Right atrium auricular region (tissue), 2 donors: Measurements from ENCODE around the gene ZBTB7C. TPM values are rescaled to one million over a fixed set of nuclear protein-coding genes. Genes with fewer than 3 reads are reported as not detected.

Source experiments
- DNase-seq: peaks from one replicate; pipeline ENCODE4 v3.0.0-alpha.2; 2019; ENCODE audit warnings: low spot score
- H3K27ac ChIP-seq, 2 donors: fragments of 200-600 bp; sonication (generic); 1 replicate in 1 of 2; 2 replicates in 1 of 2; pipeline ENCODE4 v1.5.1; 2016 to 2019
- H3K27me3 ChIP-seq, 2 donors: fragments of 200-600 bp; sonication (generic); one replicate each; pipeline versions ENCODE4 v1.5.1 to v1.6.0; 2017 to 2019
- H3K36me3 ChIP-seq: fragments of 200-600 bp; sonication (generic); one replicate; pipeline ENCODE4 v1.5.1; 2016
- H3K4me1 ChIP-seq, 2 donors: fragments of 200-600 bp; sonication (generic); one replicate each; pipeline versions ENCODE4 v1.5.1 to v1.6.0; 2017 to 2019
- H3K4me3 ChIP-seq, 2 donors: fragments of 200-600 bp; sonication (generic); 1 replicate in 1 of 2; 2 replicates in 1 of 2; pipeline ENCODE4 v1.5.1; 2017 to 2019; ENCODE audit warnings: mild to moderate bottlenecking in 1 of 2, moderate library complexity in 1 of 2
- H3K9me3 ChIP-seq, 2 donors: fragments of 200-600 bp; sonication (generic); one replicate each; pipeline ENCODE4 v1.5.1; 2019
- total RNA-seq, 2 donors: library from RNA; depleted of rRNA; stranded (reverse); fragments of >200 nt; gene quantifications; one replicate each; pipeline ENCODE4 v1.1.0, GENCODE V29; 2016
- TF ChIP-seq, protein P1 (sequence below), 2 donors: fragments of 200-600 bp; sonication (generic); IDR thresholded peaks; one replicate each; pipeline ENCODE4 v1.5.1; 2019; ENCODE audit warnings: antibody characterized with exemption in 2 of 2

Gene ZBTB7C
- total RNA-seq, 2 donors from 2014 or later = 1.8 to 7.7 TPM

DNA sequence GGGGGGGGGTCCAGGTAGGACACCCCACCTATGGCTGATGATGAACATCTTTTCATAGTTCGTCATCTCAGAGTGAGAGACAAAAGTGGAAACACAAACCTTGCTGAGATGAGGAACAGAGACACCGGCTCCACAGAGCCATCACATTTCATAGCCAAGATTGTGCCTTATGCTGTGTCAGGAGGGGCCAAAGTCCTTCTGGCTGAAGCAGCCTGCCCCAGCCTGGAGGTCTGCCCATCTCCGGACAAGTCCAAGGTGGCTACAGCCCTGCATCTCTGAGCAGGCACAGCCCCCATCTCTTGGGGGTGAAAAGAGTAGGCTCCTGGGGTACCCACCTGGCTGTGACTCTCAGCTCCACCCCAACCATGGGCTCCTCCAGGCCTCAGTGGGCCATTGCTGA, 70.3 kb downstream of the ZBTB7C start:
- Histone ChIP-seq H3K4me1 (peaks cover 0 to 13% of the 10 kb centered on the region in 2 donors), H3K27me3 (no peaks in the 10 kb centered on the region), H3K27ac (no peak overlapping the region), H3K9me3 (no peaks in the 10 kb centered on the region), H3K36me3 (no peaks in the 10 kb centered on the region), H3K4me3 (no peak overlapping the region)
- no peak for DNase-seq
- TF ChIP-seq, protein P1, sequence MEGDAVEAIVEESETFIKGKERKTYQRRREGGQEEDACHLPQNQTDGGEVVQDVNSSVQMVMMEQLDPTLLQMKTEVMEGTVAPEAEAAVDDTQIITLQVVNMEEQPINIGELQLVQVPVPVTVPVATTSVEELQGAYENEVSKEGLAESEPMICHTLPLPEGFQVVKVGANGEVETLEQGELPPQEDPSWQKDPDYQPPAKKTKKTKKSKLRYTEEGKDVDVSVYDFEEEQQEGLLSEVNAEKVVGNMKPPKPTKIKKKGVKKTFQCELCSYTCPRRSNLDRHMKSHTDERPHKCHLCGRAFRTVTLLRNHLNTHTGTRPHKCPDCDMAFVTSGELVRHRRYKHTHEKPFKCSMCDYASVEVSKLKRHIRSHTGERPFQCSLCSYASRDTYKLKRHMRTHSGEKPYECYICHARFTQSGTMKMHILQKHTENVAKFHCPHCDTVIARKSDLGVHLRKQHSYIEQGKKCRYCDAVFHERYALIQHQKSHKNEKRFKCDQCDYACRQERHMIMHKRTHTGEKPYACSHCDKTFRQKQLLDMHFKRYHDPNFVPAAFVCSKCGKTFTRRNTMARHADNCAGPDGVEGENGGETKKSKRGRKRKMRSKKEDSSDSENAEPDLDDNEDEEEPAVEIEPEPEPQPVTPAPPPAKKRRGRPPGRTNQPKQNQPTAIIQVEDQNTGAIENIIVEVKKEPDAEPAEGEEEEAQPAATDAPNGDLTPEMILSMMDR (IDR thresholded peaks at IDR 0.05) = no peak

DNA sequence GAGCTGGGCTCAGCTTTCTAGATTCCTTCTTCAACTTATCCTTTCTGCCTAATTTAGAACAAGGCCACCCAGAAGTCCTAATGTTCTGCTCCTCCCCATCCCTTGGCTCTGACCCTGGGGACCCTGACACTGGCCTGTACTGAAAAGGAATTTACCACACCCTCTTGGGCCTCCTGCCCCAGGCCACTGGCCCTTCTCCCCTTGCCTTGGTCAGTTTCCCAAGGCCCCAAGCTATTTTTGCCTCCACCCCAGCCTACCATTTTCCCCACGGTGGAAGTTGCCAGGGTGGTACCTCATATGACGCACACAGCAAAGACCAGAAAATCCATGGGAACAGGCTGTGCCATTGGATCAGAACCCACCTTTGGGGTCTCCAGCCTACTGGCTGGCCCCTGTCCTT, 72.1 kb downstream of the ZBTB7C start:
- H3K4me3 ChIP-seq = no peak overlapping the region
- H3K9me3 ChIP-seq = no peaks in the 10 kb centered on the region
- H3K27ac ChIP-seq = no peak overlapping the region
- TF ChIP-seq, protein P1 (IDR thresholded peaks at IDR 0.05) = no peak
- H3K27me3 ChIP-seq = no peaks in the 10 kb centered on the region
- no peaks in the 10 kb centered on the region for H3K4me1 ChIP-seq
- DNase-seq = no peak
- no peaks in the 10 kb centered on the region for H3K36me3 ChIP-seq

DNA sequence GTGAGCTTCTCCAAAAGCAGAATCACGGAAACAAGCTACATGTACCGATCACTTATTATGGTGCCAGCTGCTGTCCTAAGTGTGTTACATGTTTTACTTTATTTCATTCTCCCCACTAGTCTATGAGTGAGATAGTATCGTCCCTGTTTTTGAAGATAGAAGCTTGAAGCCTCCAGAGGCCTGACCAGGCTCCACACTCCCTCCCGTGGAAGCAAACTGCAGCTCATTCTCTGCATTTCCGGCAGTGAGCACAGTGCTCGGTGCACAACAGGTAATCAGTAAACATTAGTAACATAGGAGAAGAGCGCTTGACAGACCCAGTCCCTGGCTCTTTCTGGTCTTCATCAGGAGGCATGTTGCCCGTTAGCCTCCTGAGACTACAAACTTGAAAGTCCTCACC, 72.9 kb downstream of the ZBTB7C start:
- DNase-seq = no peak
- H3K9me3 ChIP-seq = no peaks in the 10 kb centered on the region
- TF ChIP-seq, protein P1 (IDR thresholded peaks at IDR 0.05) = peak in 1 of 2 donors; percentile 41
- no peak overlapping the region for H3K4me3 ChIP-seq
- no peaks in the 10 kb centered on the region for H3K27me3 ChIP-seq
- no peaks in the 10 kb centered on the region for H3K36me3 ChIP-seq
- H3K4me1 ChIP-seq = no peaks in the 10 kb centered on the region
- no peak overlapping the region for H3K27ac ChIP-seq

DNA sequence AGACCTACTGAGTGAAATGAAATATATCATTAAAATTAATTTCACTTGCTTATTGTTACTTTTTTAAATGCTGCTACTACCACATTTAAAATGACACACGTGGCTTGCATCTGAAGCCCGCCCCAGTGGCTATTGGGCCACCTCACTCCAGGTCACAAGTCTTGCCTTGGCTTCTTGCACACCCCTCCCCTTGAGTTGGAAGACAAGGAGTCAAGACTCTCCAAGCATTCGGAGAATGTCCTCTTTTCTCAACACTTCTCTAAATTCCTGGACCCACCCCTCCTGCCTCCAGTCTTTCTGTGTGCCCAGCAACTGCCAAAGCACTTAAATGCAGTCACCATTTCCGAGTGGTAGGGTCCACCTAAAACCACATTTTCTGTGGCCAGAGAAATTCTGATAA, 73.4 kb downstream of the ZBTB7C start:
- Histone ChIP-seq H3K4me3 (no peak overlapping the region), H3K27me3 (no peaks in the 10 kb centered on the region), H3K9me3 (no peaks in the 10 kb centered on the region), H3K36me3 (no peaks in the 10 kb centered on the region), H3K4me1 (no peaks in the 10 kb centered on the region), H3K27ac (no peak overlapping the region)
- TF ChIP-seq, protein P1 (IDR thresholded peaks at IDR 0.05) = no peak
- DNase-seq = no peak

DNA sequence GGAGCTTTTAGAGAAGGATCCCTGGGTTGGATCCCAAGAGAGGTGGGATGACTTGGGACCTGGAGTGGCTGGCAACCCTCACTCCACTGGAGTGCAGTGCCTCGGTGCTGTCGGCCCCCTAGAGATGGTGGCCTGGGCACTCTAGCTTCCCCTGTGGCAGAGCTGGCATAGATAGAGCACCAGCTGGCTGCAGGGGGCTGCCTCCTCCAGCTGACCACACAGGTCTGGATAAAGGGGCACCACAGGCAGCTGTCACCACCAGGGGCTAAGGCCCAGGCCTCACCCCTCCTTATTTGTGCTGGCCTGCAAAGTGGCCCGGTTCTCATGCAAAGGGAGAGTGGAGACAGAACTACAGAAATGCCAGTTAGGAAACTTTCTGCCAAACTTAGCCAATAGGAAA, 74.3 kb downstream of the ZBTB7C start:
- Histone ChIP-seq H3K27me3 (no peaks in the 10 kb centered on the region), H3K36me3 (no peaks in the 10 kb centered on the region), H3K4me3 (no peak overlapping the region), H3K4me1 (no peaks in the 10 kb centered on the region), H3K27ac (no peak overlapping the region), H3K9me3 (no peaks in the 10 kb centered on the region)
- DNase-seq = no peak
- TF ChIP-seq, protein P1 (IDR thresholded peaks at IDR 0.05) = no peak

DNA sequence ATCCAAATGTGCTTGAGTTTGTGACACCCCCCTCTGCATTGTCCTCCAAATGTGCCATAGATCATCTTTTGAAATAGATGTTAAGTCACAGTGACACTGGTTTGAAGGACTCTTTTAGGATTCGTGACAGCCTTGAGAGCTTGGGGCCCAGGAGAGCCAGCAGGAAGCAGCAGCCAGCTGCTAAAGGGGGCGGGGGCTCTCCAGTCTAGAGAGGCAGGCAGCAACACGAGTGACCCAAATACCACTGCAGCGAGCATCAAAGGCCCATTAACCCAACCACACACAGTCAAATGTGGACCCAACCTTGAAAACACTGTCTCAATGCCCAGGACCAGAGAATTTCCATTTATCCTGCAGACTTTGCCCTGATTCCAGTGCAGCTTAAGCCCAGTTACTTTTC, 75.6 kb downstream of the ZBTB7C start:
- H3K27ac ChIP-seq = no peak overlapping the region
- TF ChIP-seq, protein P1 (IDR thresholded peaks at IDR 0.05) = no peak
- DNase-seq = no peak
- H3K4me3 ChIP-seq = no peak overlapping the region
- H3K4me1 ChIP-seq = no peaks in the 10 kb centered on the region
- no peaks in the 10 kb centered on the region for H3K9me3 ChIP-seq
- no peaks in the 10 kb centered on the region for H3K36me3 ChIP-seq
- no peaks in the 10 kb centered on the region for H3K27me3 ChIP-seq
